DND-41 (cell line): ENCODE results near the gene MEF2D.

ENCODE experiments used
- EZH2 ChIP-seq: IDR thresholded peaks from 3 replicates; pipeline ENCODE4 v1.6.1; 2012; ENCODE audit warnings: borderline replicate concordance, low read depth, mild to moderate bottlenecking, moderate library complexity, low read length, inconsistent platforms; ENCODE audit not compliant: severe bottlenecking
- TF ChIP-seq, protein P1 (sequence below): IDR thresholded peaks from 2 replicates; pipeline ENCODE4 v1.5.1; 2012; ENCODE audit warnings: borderline replicate concordance, low read length, moderate library complexity, mild to moderate bottlenecking; ENCODE audit not compliant: poor library complexity, severe bottlenecking; ENCODE audit errors: extremely low read depth

DNA sequence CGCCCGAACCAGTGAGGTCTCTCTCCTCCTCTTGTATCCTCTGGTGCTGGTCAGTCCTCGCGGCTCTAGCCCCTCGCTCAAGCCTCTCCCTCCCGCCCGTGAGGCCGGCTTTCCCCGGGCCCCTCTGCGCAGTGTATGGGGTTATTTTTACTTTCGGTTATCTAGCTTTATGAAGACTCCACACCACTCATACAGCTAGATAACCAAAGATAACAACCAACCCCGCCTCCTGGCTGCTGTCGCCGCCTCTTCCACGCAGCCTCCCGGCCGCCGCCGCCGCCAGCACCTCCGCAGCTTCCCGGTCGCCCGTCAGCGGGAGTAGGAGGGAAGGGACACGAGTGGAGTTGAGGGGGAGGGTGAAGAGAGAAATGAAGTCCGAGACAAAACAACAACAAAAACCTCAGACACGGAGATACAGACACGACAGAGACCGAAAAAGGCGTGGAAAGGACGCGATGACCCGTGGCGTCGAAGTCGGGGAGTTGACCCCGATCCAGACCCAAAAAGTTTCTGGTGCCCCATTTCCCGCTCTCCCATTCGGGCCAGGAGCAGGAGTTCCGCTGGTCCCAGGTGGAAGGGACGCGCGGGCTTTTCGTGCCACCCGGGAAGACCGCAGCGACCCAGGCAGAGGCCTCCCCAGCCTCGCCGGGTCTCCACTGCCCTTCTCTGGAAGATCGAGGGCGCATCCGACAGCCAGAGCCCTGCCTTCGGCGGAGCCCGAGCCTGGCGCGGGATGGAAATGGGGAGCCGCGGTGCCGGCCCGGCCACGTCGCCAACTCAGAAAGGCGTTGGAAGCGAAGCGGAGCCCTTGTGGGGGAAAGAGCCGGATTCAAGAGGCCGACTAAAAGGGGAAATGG lies 80.1 kb downstream of the MEF2D start:
- TF ChIP-seq, protein P1, sequence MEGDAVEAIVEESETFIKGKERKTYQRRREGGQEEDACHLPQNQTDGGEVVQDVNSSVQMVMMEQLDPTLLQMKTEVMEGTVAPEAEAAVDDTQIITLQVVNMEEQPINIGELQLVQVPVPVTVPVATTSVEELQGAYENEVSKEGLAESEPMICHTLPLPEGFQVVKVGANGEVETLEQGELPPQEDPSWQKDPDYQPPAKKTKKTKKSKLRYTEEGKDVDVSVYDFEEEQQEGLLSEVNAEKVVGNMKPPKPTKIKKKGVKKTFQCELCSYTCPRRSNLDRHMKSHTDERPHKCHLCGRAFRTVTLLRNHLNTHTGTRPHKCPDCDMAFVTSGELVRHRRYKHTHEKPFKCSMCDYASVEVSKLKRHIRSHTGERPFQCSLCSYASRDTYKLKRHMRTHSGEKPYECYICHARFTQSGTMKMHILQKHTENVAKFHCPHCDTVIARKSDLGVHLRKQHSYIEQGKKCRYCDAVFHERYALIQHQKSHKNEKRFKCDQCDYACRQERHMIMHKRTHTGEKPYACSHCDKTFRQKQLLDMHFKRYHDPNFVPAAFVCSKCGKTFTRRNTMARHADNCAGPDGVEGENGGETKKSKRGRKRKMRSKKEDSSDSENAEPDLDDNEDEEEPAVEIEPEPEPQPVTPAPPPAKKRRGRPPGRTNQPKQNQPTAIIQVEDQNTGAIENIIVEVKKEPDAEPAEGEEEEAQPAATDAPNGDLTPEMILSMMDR: no peak
- TF ChIP-seq EZH2: no peak
